Measurements from ENCODE around the gene BRI3BP. TPM values are rescaled to one million over a fixed set of nuclear protein-coding genes. Genes with fewer than 3 reads are reported as not detected.

The BRI3BP gene
- total RNA-seq, result 10 to 100 TPM in 2 of 4 donors, 1 to 10 TPM in 2; 6.7 to 19.2 (median 12.1) TPM

DNA sequence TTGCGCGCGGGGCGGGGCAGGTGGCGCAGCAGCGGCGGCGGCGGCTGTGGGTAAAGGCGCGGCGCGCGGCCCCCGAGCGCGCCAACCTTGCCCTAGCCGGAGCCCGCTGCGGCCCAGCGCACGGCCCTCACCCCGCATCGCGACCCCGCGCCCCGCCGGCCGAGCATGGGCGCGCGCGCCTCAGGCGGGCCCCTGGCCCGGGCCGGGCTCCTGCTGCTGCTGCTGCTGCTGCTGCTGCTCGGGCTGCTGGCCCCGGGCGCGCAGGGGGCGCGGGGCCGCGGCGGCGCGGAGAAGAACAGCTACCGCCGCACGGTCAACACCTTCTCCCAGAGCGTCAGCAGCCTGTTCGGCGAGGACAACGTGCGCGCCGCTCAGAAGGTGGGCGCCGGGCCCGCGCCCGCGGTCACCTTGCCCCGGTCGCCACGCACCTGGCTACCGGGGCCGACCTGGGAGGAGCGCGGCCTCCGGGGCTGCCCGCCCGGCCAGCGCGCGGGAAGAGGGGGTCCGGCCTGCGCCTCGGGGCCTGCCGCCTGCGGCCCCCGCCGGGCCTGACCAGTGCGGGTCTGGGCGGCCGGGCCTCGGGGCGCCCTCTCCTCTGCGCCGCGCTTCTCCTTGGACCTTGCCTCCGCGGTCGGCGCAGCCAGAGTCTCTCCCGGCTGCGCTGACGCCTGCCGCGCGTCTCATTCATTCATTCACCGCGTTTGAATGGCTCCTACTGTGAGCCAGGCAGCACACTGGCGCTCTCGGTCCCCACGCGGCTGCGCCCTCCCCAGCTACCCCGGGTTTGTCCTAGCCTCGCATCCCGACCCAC is at the start of gene BRI3BP:
Gene BRI3BP, plus strand, starts transcription at position 20 of the 811 bp plus-strand sequence. Its CDS starts 146 bp downstream, at position 166.
- 0 to 1% methylated on average over 42 to 45 of the region's 112 CpGs for WGBS, 2 donors

DNA sequence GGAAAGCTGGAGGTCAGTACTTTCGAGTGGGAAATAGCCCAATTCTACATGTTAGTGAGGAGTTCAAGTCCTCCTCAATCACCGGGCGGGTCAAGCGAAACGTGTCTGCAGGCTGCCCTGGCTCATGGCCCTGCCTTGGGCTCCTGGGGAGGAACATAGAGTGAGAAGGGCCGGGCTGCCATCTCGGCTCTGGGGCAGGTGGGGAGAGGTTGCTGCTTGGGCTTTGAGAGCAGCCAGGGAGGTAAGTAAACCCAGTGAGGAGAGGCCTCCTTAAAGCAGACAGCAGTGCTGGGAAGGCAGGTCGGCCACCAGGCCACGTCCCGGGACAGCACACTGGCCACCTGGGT is 47.0 kb upstream of the BRI3BP start:
- intact Hi-C loops (cut with DNase I; ENCODE audit: low total_unique reads), result no loop called here
- WGBS, 2 donors, result 75 to 82% methylated on average over 9 to 10 of the region's 10 CpGs
- TF ChIP-seq POLR2A (IDR thresholded peaks at IDR 0.05), result no peak
- TF ChIP-seq, protein P1, sequence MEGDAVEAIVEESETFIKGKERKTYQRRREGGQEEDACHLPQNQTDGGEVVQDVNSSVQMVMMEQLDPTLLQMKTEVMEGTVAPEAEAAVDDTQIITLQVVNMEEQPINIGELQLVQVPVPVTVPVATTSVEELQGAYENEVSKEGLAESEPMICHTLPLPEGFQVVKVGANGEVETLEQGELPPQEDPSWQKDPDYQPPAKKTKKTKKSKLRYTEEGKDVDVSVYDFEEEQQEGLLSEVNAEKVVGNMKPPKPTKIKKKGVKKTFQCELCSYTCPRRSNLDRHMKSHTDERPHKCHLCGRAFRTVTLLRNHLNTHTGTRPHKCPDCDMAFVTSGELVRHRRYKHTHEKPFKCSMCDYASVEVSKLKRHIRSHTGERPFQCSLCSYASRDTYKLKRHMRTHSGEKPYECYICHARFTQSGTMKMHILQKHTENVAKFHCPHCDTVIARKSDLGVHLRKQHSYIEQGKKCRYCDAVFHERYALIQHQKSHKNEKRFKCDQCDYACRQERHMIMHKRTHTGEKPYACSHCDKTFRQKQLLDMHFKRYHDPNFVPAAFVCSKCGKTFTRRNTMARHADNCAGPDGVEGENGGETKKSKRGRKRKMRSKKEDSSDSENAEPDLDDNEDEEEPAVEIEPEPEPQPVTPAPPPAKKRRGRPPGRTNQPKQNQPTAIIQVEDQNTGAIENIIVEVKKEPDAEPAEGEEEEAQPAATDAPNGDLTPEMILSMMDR (IDR thresholded peaks at IDR 0.05), result no peak
- no peak overlapping the region for H3K4me3 ChIP-seq (ENCODE audit: low read depth, poor library complexity, severe bottlenecking)
- no peak for DNase-seq (ENCODE audit: low spot score in 2 of 2)

More for the DNA sequence above, at the start of gene BRI3BP:
- TF ChIP-seq, protein P1 (IDR thresholded peaks at IDR 0.05), result no peak
- no peak for TF ChIP-seq POLR2A (IDR thresholded peaks at IDR 0.05)
- intact Hi-C loops (cut with DNase I; ENCODE audit: low total_unique reads), result no loop called here
- no peak for DNase-seq (ENCODE audit: low spot score in 2 of 2)
- peak within 1 kb of the TSS; percentile 53 for H3K4me3 ChIP-seq (ENCODE audit: low read depth, poor library complexity, severe bottlenecking)

DNA sequence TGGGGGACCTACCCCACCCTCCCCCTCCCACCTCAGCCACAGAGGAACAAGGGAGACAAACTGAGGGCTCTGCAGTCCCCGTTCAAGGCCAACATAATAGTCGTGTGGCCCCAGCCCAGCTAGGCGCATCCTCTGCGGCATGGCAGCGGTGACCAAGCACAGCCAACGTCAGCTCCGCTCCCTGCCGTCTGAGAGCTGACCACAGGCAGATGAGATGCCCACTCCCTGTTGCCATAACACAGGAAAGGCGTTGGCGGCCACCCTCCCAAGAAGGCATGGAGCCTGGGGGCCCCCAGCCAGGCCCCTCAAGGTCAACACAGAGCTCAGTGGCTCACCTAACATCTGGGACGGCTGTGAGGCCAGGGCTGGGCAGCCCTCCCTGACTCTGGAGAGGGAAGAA is 46.4 kb upstream of the BRI3BP start:
- TF ChIP-seq POLR2A (IDR thresholded peaks at IDR 0.05), result no peak
- TF ChIP-seq, protein P1 (IDR thresholded peaks at IDR 0.05), result no peak
- H3K4me3 ChIP-seq (ENCODE audit: low read depth, poor library complexity, severe bottlenecking), result no peak overlapping the region
- no peak for DNase-seq (ENCODE audit: low spot score in 2 of 2)
- intact Hi-C loops (cut with DNase I; ENCODE audit: low total_unique reads), result no loop called here
- WGBS, 2 donors, result 89 to 95% methylated on average over 7 to 11 of the region's 11 CpGs

GRCh38 chr12:124947561-124948398 is 45.7 kb upstream of the BRI3BP start:
- no peak for DNase-seq (ENCODE audit: low spot score in 2 of 2)
- H3K4me3 ChIP-seq (ENCODE audit: low read depth, poor library complexity, severe bottlenecking), result no peak overlapping the region
- 95 to 96% methylated on average over 12 to 16 of the region's 20 CpGs for WGBS, 2 donors
- TF ChIP-seq, protein P1 (IDR thresholded peaks at IDR 0.05), result no peak
- TF ChIP-seq POLR2A (IDR thresholded peaks at IDR 0.05), result no peak
- intact Hi-C loops (cut with DNase I; ENCODE audit: low total_unique reads), result no loop called here

- no peak for DNase-seq (ENCODE audit: low spot score in 2 of 2)
- WGBS, 2 donors, result 93% methylated on average over 12 of the region's 12 CpGs
- H3K4me3 ChIP-seq (ENCODE audit: low read depth, poor library complexity, severe bottlenecking), result no peak overlapping the region
- intact Hi-C loops (cut with DNase I; ENCODE audit: low total_unique reads), result no loop called here
- no peak for TF ChIP-seq POLR2A (IDR thresholded peaks at IDR 0.05)
- TF ChIP-seq, protein P1 (IDR thresholded peaks at IDR 0.05), result no peak
These were observed 44.4 kb upstream of the BRI3BP start for GRCh38 chr12:124949066-124949465.

Data from lower leg skin (tissue), 4 donors.